AG20443 (cell line): ENCODE results near the gene BRAT1.
A peak's percentile ranks its signal among the peaks of the same experiment; 100 is the strongest.
"Not testable (repeated sequence)": the region's sequence is repeated elsewhere in the genome, so short reads cannot be mapped to it uniquely, and the experiment has no call there.

Source experiments
- DNase-seq: peaks from one replicate; pipeline ENCODE4 v3.0.0; 2012; ENCODE audit warnings: low spot score, mixed read lengths

Gene BRAT1

DNA sequence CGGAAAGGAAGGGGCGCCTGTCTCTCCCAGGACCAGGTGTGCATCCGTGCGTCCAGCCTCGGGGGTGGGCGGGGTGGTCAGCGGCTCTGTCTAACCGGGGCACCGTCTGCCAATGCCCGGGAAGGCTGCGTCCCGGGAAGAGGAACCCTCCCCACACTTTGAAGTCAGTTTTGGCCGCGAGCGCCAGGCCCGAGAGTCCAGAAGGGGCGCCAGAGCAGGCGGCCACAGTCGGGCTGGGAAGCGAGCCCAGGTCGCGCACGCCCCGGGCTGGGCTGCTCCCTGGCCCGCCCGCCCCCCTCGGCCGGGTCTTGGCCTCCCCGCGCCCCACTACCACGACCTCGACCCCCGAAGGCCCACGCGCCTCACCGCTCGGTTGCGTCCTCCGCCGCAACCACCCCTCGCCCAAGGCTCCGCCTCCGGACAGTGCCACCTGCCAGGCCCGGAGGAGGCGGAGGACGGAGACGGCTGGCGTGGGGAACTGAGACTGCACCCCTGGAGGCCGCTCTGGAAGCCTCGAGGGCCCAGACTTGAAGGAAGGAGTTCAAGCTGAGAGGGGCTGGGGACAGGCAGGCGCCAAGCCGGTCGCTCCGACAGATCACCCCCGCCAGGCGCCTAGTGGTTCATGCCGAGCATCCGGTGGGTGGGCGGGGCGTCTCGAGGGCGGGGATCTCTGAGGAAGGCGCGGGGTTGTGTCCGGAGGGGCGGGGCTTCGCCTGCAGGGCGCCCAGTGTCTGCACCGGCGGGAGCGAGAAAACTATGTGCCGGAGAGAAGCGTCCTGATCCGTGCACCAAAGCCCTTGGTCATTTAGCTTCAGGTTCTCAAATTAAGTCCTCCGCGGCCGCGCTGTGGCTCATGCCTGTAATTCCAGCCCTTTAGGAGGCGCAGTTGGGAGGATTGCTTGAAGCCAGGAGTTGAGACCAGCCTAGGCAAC is at the start of gene BRAT1:
Gene BRAT1 (minus strand): TSS at position 404 of the 932 bp plus-strand sequence. CDS start 1,093 bp downstream, outside the sequence.
- peak; percentile 99 for DNase-seq

DNA sequence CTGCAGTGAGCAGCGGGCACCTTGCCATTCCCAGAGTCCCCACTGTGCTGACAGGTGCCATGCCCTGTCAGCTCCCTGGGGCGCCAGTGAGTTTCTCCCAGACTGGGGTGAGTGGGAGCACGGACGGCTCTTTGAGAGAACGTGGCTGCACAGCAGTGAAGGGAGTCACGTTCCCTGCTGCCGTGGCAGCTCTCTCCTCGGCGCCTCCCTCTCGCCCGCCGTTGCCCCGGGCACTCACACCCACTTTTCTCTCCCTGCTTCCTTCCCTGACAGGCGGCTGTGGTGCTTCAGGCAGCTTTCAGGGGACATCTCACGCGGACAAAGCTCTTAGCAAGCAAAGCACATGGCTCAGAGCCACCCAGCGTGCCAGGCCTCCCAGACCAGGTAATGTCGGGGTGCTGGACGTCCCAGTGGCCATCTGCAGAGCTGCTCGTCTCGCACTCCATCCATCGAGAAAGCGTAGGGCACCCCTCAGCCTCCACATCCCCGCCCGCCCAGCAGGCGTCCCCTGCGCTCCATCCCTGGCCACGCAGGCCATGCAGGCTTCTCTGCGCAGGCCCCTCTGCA is 49.4 kb upstream of the BRAT1 start:
- no peak for DNase-seq

DNA sequence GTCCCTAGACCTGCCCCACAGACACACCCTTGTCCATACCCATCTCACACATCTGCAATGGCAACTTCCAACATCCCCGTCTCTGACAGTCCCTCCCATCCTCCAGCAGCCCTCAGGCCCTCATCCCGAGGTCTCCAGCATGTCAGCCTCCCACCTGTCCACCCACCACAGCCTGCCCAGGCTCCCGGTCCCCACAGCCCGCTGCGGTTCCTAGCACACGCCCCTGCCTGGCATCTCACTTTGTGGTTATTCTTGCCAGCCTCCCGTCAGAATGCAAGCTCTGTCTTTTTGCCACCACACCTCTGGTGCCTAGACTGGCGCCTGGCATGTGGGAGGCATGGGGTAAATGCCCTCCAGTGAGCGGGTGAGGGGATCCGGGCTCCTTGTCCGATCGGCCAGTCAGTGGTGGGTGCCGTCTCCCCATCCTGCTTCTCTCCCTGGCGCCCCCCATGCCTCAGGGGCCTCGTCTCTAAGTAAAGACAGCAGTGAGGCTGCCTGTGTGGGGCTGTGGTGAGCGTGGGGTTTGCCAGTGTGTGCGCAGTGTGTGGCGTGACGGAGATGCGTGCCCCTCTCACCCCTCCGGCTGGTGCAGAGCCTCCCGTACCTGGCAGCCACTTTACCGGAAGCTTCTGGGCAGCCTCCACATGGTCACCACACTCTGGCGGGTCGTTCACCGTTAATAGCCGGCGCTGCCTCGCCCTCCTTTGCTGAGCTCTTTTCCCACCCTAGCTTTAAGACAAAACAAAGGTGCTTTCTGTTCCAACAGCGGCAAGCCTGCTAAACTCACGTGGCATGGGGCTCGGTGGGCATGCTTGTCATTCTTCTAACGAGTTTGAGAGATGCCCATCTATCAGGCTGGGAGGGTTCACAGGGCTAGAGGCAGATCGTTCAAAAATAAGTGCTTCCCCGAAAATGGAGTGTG is 48.0 kb upstream of the BRAT1 start:
- no peak for DNase-seq

DNA sequence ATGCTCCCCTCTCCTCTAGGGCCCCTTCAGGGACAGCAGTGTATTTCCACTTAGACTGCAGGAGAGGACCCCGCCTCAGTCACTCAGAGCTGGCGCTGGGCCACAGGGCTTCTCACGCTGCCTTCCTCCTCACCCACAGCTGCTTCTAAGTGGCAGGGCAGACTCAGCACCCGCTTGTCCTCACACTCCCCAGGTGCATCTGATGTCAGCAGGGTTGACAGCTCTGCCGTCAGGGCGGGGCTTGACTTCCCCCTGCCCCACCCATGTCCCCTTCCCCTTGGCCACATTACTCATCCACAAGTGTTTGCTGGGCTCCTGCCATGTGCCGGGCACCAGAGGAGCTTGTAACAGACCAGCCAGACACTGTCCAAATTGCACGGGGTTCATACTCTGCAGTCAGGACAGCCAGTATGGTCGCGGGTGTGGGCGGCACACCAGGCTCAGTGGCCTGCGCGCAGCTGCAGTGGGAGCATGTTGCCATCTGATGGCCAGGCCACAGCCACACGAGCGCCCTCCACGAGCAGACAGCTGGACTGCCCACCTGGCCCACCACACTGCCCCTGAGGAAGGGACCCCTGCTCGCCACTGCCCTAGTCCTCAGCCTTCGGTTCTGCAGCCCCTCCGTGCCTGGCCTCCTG is 47.2 kb upstream of the BRAT1 start:
- no peak for DNase-seq

DNA sequence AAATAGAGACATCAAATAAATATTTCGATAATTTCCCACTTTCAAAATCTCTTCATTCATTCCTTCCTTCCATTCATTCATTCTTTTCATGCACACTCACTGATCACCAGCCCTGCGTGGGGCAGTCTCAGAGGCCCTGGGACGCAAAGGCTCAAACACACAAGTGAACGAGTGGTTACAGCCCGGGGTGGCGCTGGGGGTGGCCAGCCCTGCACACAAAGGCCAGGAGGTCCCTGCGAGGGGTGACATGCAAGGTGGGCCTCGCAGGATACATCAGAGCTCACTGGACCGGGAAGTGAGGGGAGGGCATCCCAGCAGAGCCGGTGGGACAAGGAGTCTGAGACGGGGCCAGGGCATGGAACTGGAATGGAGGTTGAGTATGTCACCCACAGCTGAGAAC is 46.6 kb upstream of the BRAT1 start:
- no peak for DNase-seq

DNA sequence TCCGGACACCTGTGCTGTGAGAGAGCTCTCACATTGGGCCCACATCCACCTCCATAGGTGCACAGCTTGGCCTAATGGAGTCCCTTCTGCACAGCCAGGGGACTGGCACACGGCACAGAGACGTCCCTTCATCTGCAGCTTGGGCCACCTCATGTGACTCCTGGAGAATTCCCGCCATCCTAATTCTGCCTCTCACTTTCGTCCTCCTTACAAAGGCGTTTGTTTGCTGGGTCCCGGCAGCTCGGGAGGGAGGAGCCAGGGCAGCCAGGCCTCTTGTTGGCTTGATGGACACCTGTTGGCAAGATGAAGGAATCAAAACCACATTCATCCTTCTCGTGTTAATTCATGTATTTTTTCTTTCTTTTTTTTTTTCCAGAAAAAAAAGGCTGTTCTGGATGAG is 45.7 kb upstream of the BRAT1 start:
- no peak for DNase-seq

DNA sequence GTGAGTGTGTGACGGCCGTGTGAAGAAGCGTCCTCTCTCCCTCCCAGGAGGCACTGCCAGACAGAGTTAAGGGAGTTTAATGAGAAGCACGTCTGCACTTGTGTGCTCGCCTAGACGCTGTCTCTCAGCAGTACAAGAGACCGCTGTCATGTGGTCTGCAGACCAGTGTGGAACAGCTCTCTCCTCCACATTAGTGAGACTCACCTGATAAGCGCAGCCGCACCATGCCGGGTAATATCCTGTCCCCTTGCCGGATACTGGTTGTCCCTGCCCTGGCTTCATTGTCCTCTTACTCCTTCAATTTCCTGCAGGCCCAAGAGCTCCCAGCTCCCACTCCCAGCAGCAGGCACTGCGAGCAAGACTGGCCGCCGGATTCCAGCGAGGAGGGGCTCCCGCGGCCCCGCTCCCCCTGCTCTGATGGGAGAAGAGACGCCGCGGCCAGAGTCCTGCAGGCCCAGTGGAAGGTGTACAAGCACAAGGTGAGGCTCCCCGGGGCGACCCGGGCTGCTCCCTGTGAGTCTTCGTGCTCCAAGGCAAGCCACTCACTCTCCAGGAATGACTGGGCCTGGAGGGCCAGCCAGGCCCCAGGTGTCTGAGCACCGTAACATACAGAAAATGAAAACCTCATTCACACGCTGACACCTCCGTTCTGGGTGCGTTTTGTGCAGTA is 43.0 kb upstream of the BRAT1 start:
- DNase-seq = no peak

DNA sequence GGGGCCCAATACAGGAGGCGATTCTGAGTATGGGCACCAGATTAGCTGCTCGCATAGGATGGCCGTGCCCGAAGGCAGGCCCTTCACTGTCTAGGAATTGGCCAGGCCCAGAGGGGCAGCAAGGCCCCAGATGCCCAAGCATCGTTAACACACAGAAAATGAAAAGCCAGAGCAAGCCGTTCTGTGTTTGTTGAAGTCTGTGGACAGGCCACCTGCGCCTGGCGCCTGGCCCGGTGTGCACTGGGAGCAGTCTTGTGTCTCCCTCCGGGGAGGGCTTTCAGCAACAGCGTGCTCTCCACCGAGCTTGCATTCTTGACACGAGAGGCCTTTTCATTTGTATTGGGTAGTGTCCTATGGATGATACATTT is 41.9 kb upstream of the BRAT1 start:
- DNase-seq = no peak

DNA sequence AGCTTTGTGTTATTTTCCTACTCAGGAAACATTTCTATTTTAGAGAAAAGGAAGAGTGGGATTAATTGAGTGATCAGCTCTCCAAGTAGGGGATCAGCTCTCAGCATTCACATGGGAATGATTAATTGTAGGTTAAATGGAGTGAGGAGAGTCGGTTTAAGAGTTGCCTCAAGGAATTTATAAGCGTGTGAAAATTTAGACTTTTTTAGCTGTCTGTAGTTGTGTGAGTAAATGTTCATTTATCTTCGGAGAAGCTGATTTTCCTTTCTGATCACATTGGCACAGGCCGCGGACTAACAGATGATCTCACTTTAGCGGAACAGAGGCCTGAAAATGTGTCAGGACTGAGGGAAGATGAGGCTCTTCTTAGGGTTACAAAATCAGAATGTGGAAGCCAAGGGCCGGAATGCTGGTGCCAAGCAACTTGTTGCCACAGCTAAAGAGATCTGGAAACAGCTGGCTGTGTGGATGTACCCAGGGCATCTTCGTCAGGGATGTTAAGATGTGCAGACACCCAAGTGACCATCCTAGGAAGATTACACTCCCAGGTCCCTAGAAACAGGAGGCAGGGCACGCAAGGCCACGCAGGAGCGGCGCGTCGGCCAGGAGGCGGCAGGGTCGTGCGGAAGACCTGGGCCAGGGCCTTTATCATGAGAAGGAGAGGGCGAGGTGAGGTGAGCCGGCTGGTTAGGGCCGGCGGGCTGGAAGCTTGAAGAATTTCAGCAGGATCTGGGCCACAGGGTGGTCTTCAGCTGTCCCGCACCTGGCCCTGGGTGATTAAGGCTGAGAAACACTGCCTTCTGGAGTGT is 41.3 kb upstream of the BRAT1 start:
- no peak for DNase-seq

DNA sequence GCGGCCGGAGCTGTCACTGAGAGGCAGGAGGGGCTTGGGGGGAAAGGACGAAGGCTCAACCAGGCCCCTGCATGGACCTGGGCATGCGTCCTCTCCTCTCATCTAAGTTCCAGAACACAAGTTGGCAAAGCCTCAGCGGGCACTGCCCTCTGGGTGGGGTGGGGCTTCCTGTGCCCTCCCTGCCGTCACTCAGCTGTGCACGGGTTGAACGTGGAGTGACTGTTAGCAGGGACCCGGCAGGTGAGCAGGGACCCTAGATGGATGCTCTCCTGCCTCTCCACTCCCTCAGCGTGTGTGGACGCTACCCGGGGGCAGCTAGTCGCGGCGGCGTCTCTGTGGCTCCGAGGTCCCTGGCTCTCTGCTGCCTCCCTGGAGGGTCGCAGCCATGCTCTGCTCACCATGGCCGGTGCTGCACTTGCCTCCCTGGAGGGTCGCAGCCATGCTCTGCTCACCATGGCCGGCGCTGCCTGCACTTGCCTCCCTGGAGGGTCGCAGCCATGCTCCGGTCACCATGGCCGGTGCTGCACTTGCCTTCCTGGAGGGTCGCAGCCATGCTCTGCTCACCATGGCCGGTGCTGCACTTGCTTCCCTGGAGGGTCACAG is 40.0 kb upstream of the BRAT1 start:
- no peak for DNase-seq

DNA sequence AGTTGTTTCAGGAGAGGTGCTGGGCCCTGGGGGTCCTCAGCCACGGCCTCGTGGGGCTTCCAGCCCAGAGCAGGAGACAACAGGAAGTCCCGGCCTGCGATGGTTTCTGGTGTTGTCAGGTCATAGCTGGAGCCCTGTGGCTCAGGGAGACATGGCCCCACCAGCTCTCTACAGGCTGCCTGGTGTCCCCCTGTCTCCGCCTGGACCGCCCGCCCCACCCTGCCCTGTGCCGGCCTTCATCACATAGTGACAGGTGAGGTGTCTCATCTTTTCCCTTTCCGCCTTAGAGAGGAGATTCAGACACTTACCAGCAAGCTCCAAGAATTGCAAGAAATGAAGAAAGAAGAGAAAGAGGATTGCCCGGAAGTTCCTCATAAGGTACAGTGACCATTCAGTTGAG is 39.3 kb upstream of the BRAT1 start:
- no peak for DNase-seq

DNA sequence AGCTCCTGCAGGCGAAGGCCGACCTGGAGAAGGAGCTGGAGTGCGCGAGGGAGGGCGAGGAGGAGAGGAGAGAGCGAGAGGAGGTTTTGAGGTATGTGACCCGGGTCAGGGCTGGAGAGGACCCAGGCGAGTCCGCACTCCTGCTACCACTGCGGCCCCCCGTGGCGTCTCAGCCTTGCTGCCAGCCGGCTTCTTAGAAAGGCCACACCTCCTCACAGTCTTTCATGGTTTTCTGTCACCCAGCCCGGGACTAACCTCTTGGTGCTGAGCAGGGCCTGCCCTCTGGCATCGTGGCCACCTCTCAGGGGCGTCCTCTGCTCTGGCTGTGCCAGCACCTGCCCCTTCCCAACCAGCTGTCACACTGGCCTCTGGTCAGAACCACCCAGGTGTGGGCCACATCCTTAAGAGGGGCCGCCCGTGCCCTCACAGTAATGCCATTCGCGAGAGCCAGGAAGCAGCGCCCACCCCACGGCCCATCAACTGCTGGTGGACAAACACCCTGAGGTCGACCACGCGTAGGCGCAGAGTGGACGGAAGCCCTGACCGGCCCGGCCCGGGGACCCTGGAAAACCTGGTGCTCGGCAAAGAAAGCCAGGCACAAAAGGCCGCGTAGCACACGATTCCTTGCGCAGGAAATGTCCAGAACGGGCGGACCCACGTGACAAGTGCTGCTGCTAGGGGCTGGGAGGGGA is 37.9 kb upstream of the BRAT1 start:
- no peak for DNase-seq

DNA sequence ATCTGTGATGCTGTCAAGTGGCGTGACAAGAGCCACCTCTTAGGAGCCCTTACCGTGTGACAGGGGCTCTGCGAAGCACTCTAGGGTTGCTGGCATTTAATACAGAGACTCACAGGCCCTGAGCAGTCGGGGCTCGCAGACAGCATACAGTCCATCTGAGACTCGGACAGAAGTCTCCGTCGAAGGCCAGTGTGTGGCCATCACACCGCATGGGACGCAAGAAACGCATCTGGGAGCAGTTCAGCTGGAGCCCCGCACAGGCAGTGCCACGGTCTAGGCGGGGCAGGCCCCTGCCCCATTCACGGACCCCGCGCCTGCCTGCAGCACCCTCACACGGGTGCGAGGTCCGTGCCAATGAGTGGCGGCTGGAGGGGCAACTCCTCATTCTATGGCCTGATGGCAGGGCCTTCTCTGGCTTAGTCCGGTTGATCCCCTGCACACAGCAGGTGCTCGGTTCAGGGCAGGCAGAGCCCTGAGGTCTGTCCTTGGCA is 37.1 kb upstream of the BRAT1 start:
- no peak for DNase-seq

DNA sequence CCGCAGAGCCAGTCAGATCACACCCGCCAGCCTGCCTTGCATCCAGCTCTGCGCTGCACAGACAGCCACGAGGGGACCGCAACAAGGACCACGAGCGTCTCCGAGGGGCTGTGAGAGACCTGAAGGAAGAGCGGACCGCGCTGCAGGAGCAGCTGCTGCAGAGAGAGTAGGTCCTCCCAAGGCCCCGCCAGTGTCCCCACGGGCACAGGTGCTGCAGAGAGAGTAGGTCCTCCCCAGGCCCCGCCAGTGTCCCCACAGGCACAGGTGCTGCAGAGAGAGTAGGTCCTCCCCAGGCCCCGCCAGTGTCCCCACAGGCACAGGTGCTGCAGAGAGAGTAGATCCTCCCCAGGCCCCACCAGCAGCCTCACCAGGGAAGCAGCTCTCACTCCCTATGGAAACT is 34.6 kb upstream of the BRAT1 start:
- DNase-seq = not testable (repeated sequence)

DNA sequence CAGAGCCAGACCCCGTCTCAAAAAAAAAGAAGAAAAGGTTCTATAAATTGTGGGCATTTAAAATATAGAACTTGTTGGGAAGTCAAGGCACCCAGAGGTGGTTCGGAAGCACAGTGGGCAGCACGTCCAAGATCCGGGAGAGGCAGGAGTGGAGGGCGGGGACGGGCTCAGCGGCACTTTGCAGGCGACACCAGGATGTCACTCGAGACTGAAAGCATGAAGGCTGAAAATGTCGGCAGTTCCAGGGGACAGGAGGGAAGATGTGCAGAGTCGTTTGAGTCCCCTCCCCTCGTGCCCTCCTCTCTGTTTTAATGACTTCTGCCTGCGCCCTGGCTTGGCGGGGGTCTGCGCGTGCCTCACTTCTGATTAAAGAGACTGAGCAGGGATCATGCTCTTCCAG is 34.0 kb upstream of the BRAT1 start:
- DNase-seq = no peak

DNA sequence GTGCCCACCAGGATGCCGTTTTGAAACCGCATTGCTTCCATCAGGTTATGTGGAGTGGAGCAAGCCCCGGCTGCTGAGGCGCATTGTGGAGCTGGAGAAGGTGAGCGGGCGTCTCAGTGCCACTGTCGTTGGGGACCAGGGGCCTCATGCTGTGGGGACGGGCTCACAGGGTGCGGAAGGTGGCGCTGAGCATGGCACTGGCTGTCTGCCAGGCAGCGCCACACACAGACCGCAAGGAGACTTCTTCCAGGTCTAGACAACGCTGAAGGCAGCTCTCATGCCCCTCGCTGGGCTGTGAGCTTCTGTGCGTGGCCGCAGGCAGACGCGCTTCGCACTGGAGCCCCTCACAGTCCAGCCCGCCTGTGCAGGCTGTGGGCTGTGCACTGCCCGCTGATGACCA is 32.5 kb upstream of the BRAT1 start:
- DNase-seq = no peak

DNA sequence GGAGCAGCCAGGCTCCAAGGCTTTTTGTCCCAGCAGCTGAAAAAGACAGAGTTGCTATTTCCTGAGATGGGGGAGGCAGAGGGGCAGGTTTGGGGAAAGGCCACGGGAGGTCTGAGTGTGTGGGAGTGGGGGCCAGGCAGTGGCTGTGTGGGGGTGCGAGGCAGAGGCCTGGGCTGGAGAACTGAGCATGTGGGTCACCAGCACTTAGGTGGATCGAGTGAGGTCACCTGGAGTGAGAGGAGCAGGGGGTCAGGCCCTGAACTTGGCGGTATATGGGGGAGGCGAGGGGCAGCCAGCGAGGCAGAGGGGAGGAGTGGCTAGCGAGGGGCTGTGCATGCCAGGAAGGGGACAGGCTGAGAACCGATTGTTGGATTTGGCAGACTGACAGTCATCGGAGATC is 31.8 kb upstream of the BRAT1 start:
- DNase-seq = no peak

DNA sequence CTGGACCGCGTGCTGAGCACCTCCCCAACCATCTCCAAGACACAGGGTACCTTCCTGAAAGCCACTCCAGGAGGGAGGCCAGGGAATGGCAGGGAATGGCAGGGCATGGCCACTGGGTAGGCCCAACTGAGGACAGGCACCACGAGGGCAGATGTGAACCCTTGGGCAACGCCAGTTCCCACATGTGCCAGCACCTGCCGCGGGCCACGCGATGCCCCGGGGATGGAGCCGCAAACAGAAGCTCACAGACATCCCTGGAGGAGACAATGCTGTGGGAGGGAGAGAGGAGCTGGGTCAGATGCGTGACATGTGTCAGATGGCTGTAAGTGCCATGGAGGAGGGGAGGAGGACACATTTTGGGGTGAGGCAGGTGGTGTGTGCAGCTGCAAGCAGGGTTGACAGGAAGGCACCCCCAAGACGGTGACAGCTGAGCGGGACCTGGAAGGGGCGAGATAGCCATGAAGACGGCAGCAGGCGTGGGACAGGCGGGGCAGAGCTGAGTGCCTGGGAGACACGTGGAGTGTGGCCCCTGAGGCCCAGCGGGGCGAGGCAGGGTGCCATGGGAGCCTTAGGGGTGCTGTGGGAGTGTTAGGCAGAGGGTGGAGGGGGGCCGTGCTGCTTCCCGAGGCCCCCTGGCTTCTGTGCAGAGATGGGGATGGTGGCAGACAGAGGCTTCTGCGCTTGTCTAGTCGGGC is 31.1 kb upstream of the BRAT1 start:
- DNase-seq = no peak

DNA sequence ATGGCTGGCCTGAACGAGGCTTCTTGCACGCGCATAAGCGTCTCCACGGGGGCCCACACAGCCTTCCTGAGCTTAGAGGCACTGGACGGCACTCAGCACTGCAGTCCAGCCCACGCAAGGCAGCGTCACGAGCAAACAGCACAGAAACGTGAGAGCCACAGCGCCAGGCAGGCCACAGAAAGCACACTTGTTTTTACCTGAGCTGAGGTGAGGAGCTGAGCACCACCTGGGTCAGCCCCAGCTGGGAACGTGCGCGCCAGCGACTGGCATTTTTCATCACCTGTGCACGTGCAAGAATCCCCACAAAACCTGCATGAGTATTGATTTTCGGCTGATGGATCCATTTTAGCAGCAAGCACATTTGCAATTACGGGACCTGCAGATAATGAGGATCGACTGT is 30.1 kb upstream of the BRAT1 start:
- no peak for DNase-seq
